Testis (tissue), 2 donors: Measurements from ENCODE around the gene CAV3.

Experiments
- CTCF ChIP-seq, 3 experiments: fragments of 450-650 bp in 2 of 3; fragments of 200-600 bp in 1 of 3; sonication (generic) in 1 of 3; IDR thresholded peaks; one replicate each; pipeline ENCODE4 v1.5.1; 2016 to 2019; ENCODE audit warnings: antibody characterized with exemption in 3 of 3, mild to moderate bottlenecking in 2 of 3, moderate library complexity in 1 of 3
- POLR2A ChIP-seq: fragments of 450-650 bp; IDR thresholded peaks from one replicate; pipeline ENCODE4 v1.6.1; 2017; ENCODE audit warnings: antibody characterized with exemption, mild to moderate bottlenecking, moderate library complexity

DNA sequence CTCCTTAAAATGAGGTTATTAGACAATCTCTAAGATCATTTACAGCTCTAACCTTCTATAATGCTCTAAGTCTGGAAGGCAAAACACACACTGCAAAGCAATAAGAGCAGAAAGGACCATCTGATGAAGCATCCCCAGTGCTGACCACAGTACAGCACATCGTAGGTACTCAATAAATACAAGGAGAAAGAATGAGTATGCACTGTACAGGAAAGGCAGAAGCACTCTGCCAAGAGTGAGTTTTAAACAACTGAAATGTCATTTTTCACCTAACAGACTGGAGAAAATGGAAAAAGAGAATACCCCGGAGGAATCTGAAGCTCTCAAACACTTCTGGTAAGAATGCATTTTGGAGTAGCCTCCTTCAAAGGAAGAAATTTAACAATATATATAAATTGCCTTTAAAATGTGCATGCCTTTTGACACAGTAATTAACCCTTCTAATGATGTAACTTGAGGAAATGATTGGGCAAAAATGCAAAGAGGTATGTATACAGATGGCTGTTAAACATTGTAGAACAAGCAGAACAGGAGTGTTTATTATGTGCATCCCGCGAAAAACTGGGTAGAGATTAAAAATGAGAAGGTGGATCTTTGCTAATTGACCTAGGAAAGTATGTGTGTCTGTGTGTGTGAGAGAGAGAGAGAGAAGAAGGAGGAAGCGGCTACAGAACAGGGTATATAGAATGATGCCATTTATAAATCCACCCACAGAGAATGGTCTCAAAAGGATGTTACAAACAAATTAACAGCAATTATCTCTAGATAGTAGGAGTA is 43.8 kb downstream of the CAV3 start:
- TF ChIP-seq CTCF (IDR thresholded peaks at IDR 0.05), result no peak
- TF ChIP-seq POLR2A, result no peak
